B cell (primary cell): Measurements from ENCODE around the gene AUTS2. TPM values are rescaled to one million over a fixed set of nuclear protein-coding genes. Genes with fewer than 3 reads are reported as not detected.

Source experiments
- ATAC-seq: fragments of 200-7000 bp; cut with Tn5 transposase; one replicate; pipeline ENCODE4 v1.10.0; 2021; ENCODE audit warnings: low read depth, mild to moderate bottlenecking, moderate number of reproducible peaks, moderate library complexity
- CTCF ChIA-PET: fragments of 350-600 bp; sonication (Branson Sonifier 250); formaldehyde crosslinking; loops from one replicate; lab custom pipeline; 2021; ENCODE audit warnings: antibody characterized with exemption, inconsistent platforms; lab: Charles Lee
- POLR2A ChIA-PET: fragments of 350-600 bp; sonication (Branson Sonifier 250); formaldehyde crosslinking; loops from one replicate; lab custom pipeline; 2021; ENCODE audit warnings: antibody characterized with exemption; lab: Charles Lee
- DNase-seq: peaks from one replicate; pipeline ENCODE4 v3.0.0; 2013
- H2AFZ ChIP-seq: 2 replicates; pipeline ENCODE4 v1.6.1; 2012; ENCODE audit warnings: mild to moderate bottlenecking, low read depth, low read length; ENCODE audit not compliant: insufficient read depth, poor library complexity, severe bottlenecking
- H3K27ac ChIP-seq, 2 donors: 1 replicate in 1 of 2; 2 replicates in 1 of 2; pipeline ENCODE4 v1.5.1; 2012 to 2013; ENCODE audit warnings: low read length in 2 of 2, mild to moderate bottlenecking in 2 of 2, moderate library complexity in 1 of 2
- H3K27me3 ChIP-seq, 4 experiments: fragments of 200-600 bp in 1 of 4; sonication (generic) in 1 of 4; replicated peaks in 1 of 4; 1 replicate in 2 of 4; 2 replicates in 2 of 4; pipeline versions ENCODE4 v1.6.1 to v1.7.0; 2013 to 2016; ENCODE audit warnings: low read length in 3 of 4, mild to moderate bottlenecking in 2 of 4, mixed read lengths in 1 of 4, moderate library complexity in 1 of 4; ENCODE audit not compliant: insufficient read depth in 4 of 4, control insufficient read depth in 3 of 4; ENCODE audit errors: control extremely low read depth in 1 of 4
- H3K36me3 ChIP-seq, 2 experiments: replicated peaks in 1 of 2; 1 replicate in 1 of 2; 2 replicates in 1 of 2; pipeline versions ENCODE4 v1.6.1 to v1.7.1; 2013; ENCODE audit warnings: low read length in 1 of 2; ENCODE audit not compliant: insufficient read depth in 2 of 2, control insufficient read depth in 1 of 2; ENCODE audit errors: control extremely low read depth in 1 of 2, extremely low read depth in 1 of 2
- H3K4me1 ChIP-seq, 2 donors: fragments of 200-600 bp in 1 of 2; sonication (generic) in 1 of 2; 1 replicate in 1 of 2; 2 replicates in 1 of 2; pipeline versions ENCODE4 v1.5.1 to v1.6.1; 2013 to 2017; ENCODE audit warnings: low read length in 2 of 2; ENCODE audit not compliant: control insufficient read depth in 2 of 2, insufficient read depth in 2 of 2
- H3K4me2 ChIP-seq: replicated peaks from 2 replicates; pipeline ENCODE3; 2012; ENCODE audit warnings: mild to moderate bottlenecking, low read depth, low read length; ENCODE audit not compliant: poor library complexity, severe bottlenecking
- H3K4me3 ChIP-seq, 5 experiments: fragments of 200-600 bp in 1 of 5; sonication (generic) in 1 of 5; 1 replicate in 3 of 5; 2 replicates in 2 of 5; pipeline versions ENCODE4 v1.5.1 to v1.7.0; 2011 to 2016; ENCODE audit warnings: low read length in 4 of 5, mild to moderate bottlenecking in 4 of 5, low read depth in 2 of 5, control low read depth in 1 of 5, moderate library complexity in 1 of 5; ENCODE audit not compliant: insufficient read depth in 1 of 5; ENCODE audit errors: control extremely low read depth in 1 of 5, extremely low read depth in 1 of 5
- H3K79me2 ChIP-seq: fragments of 200-600 bp; sonication (generic); one replicate; pipeline ENCODE4 v1.6.0; 2016; ENCODE audit warnings: low read length; ENCODE audit not compliant: control insufficient read depth, insufficient read depth
- H3K9ac ChIP-seq: fragments of 200-600 bp; sonication (generic); 2 replicates; pipeline ENCODE4 v1.6.1; 2017; ENCODE audit warnings: mild to moderate bottlenecking, low read length, moderate library complexity
- H3K9me3 ChIP-seq, 3 donors: one replicate each; pipeline versions ENCODE4 v1.6.1 to v1.7.1; 2013; ENCODE audit warnings: low read length in 2 of 3; ENCODE audit not compliant: control insufficient read depth in 2 of 3, insufficient read depth in 1 of 3; ENCODE audit errors: control extremely low read depth in 1 of 3
- H4K20me1 ChIP-seq: 2 replicates; pipeline ENCODE4 v1.6.0; 2012; ENCODE audit warnings: mild to moderate bottlenecking, low read length; ENCODE audit not compliant: insufficient read depth, control insufficient read depth, poor library complexity, severe bottlenecking
- H3K27ac Mint-ChIP-seq: one replicate; pipeline ENCODE4 v1.8.0; 2021; ENCODE audit warnings: mixed read lengths
- H3K27me3 Mint-ChIP-seq: one replicate; pipeline ENCODE4 v1.8.0; 2021; ENCODE audit warnings: mixed read lengths
- H3K4me1 Mint-ChIP-seq: one replicate; pipeline ENCODE4 v1.8.0; 2021; ENCODE audit warnings: mixed read lengths
- H3K4me3 Mint-ChIP-seq: one replicate; pipeline ENCODE4 v1.8.0; 2021; ENCODE audit warnings: mixed read lengths
- H3K9me3 Mint-ChIP-seq: one replicate; pipeline ENCODE4 v1.8.0; 2022; ENCODE audit warnings: mixed read lengths; ENCODE audit not compliant: insufficient read depth
- CTCF ChIP-seq: fragments of 200-600 bp; IDR thresholded peaks from one replicate; pipeline ENCODE4 v1.8.0; 2022; ENCODE audit warnings: antibody characterized with exemption, mild to moderate bottlenecking
- EZH2 ChIP-seq: IDR thresholded peaks from 2 replicates; pipeline ENCODE4 v1.6.1; 2012; ENCODE audit warnings: borderline replicate concordance, low read depth, mild to moderate bottlenecking, moderate library complexity, low read length; ENCODE audit not compliant: insufficient read depth, poor library complexity, severe bottlenecking
- WGBS: methylation state at CpG from one replicate; pipeline ENCODE4 v1.1.5; 2013; ENCODE audit warnings: missing lambda C conversion rate; ENCODE audit not compliant: insufficient coverage; 5-methylcytosine and 5-hydroxymethylcytosine counted together
- intact Hi-C: fragments of 100-400 bp; cut with micrococcal nuclease; formaldehyde crosslinking; loops from one replicate; pipeline ENCODE4 v1.10.0; 2022
- polyA plus RNA-seq: library from polyadenylated mRNA; depleted of rRNA; stranded (reverse); fragments of >200 nt; gene quantifications from 2 replicates; pipeline ENCODE4 v1.2.3, GENCODE V29; 2012
- total RNA-seq, 2 donors: library from RNA; stranded (reverse); fragments of 120-200 nt in 1 of 2; gene quantifications; 1 replicate in 1 of 2; 2 replicates in 1 of 2; pipeline versions ENCODE4 v1.2.3 to v1.2.4, GENCODE V29; 2013 to 2022

AUTS2 gene
- total and polyA plus RNA-seq, 2 donors (not counting 1 experiment from before 2014, with no cell fraction given), result 22.3 to 35.0 TPM

- ChIA-PET CTCF (no interaction called here), POLR2A (no interaction called here)
- H3K27me3 ChIP-seq, result no peaks in the 10 kb centered on the region
- Mint-ChIP-seq H3K27me3 (no peaks in the 10 kb centered on the region), H3K27ac (no peak overlapping the region), H3K9me3 (no peaks in the 10 kb centered on the region), H3K4me3 (no peak overlapping the region), H3K4me1 (peaks cover 7% of the 10 kb centered on the region)
- no peaks in the 10 kb centered on the region for H3K36me3 ChIP-seq
- no peak overlapping the region for H3K9ac ChIP-seq
- intact Hi-C loops, result no loop called here
- H3K9me3 ChIP-seq, result no peaks in the 10 kb centered on the region
- TF ChIP-seq EZH2 (no peak), CTCF (no peak)
- H3K27ac ChIP-seq, result no peak overlapping the region
- no peak overlapping the region for H3K4me3 ChIP-seq
- ATAC-seq (no peak), DNase-seq (no peak)
- no peak overlapping the region for H3K4me2 ChIP-seq
- peaks cover 7% of the 10 kb centered on the region for H4K20me1 ChIP-seq
- no peak overlapping the region for H2AFZ ChIP-seq
- WGBS, result 97% methylated on average over 4 of the region's 6 CpGs
- H3K4me1 ChIP-seq, result peaks cover 5% of the 10 kb centered on the region in 2 donors
- H3K79me2 ChIP-seq, result peaks cover 8% of the 10 kb centered on the region
Measured at GRCh38 chr7:70183278-70183677, 585.0 kb downstream of the AUTS2 start.

GRCh38 chr7:70188901-70189650 is 590.8 kb downstream of the AUTS2 start:
- H4K20me1 ChIP-seq, result no peaks in the 10 kb centered on the region
- H3K9ac ChIP-seq, result no peak overlapping the region
- CTCF ChIA-PET, result no interaction called here
- intact Hi-C loops, result no loop called here
- Mint-ChIP-seq H3K9me3 (no peaks in the 10 kb centered on the region), H3K27me3 (no peaks in the 10 kb centered on the region), H3K27ac (no peak overlapping the region), H3K4me3 (no peak overlapping the region), H3K4me1 (no peaks in the 10 kb centered on the region)
- no peak overlapping the region for H2AFZ ChIP-seq
- no peaks in the 10 kb centered on the region for H3K36me3 ChIP-seq
- no peak overlapping the region for H3K27ac ChIP-seq
- ATAC-seq (no peak), DNase-seq (no peak)
- H3K27me3 ChIP-seq, result no peaks in the 10 kb centered on the region
- H3K4me1 ChIP-seq, result no peaks in the 10 kb centered on the region
- no peaks in the 10 kb centered on the region for H3K79me2 ChIP-seq
- H3K4me3 ChIP-seq, result no peak overlapping the region
- POLR2A ChIA-PET, result no interaction called here
- no peak overlapping the region for H3K4me2 ChIP-seq
- peaks cover 0 to 5% (median 0%) of the 10 kb centered on the region in 3 donors for H3K9me3 ChIP-seq
- 71% methylated on average over 1 of the region's 4 CpGs for WGBS
- TF ChIP-seq CTCF (no peak), EZH2 (no peak)
